SK-N-MC (cell line): ENCODE data around the gene RASSF8.

Source experiments
- EZH2 ChIP-seq: fragments of 200-600 bp; sonication (generic); IDR thresholded peaks from one replicate; pipeline ENCODE4 v1.6.1; 2017; ENCODE audit warnings: antibody characterized with exemption
- FOXP2 ChIP-seq: optimal IDR thresholded peaks from 2 replicates; pipeline ENCODE3; 2011; ENCODE audit warnings: mild to moderate bottlenecking, moderate library complexity; ENCODE audit not compliant: insufficient read depth; ENCODE audit errors: extremely low read length, control extremely low read depth
- POLR2AphosphoS5 ChIP-seq: IDR thresholded peaks from 2 replicates; pipeline ENCODE4 v1.6.1; 2012; ENCODE audit warnings: mild to moderate bottlenecking, low read depth, low read length, borderline replicate concordance

GRCh38 chr12:26116829-26117715 is 158.6 kb downstream of the RASSF8 start:
- no peak for TF ChIP-seq POLR2AphosphoS5
- TF ChIP-seq EZH2: no peak
- no peak for TF ChIP-seq FOXP2
